ENCODE measurements around the gene EIF1B.
"Not testable (repeated sequence)": the region's sequence is repeated elsewhere in the genome, so short reads cannot be mapped to it uniquely, and the experiment has no call there.

EIF1B gene

DNA sequence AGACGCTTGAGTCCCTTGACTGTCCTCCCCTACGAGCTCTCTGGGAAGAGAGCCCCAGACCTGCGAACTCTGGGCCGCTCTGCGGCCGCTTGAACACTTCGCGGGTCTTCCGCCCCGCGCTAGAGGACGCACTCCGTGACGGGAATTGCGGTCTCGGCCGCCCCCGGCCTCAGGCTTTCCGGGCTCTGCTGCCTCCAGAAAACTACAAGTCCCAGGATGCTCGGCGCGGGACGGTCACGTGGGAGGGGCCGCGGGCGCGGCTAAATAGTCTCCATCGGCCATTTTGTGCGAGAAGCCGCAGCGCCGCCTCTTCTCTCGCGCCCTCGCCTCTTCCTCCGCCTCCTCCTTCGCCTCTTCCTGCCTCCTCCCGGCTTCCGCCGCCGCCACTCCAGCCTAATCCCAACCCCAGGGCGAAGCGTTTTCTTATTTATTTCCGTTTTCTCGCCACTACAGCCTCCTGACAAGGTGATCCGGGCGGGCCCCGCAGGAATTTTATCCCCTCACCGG is at the start of gene EIF1B:
Gene EIF1B, plus strand, starts transcription at position 290 of the 507 bp plus-strand sequence. CDS start 235 bp downstream, outside the sequence.
- DNase-seq (ENCODE audit: low spot score in 2 of 2) (peak; percentile 98 to 99), ATAC-seq (ENCODE audit: low read depth) (peak; percentile 92)
- Mint-ChIP-seq H3K9me3 (no peaks in the 10 kb centered on the region), H3K27ac (peak within 1 kb of the TSS; percentile 99), H3K27me3 (no peaks in the 10 kb centered on the region), H3K4me3 (peak within 1 kb of the TSS; percentile 100), H3K4me1 (peaks cover 4% of the 10 kb centered on the region), H3K36me3 (peaks cover 3% of the 10 kb centered on the region)

DNA sequence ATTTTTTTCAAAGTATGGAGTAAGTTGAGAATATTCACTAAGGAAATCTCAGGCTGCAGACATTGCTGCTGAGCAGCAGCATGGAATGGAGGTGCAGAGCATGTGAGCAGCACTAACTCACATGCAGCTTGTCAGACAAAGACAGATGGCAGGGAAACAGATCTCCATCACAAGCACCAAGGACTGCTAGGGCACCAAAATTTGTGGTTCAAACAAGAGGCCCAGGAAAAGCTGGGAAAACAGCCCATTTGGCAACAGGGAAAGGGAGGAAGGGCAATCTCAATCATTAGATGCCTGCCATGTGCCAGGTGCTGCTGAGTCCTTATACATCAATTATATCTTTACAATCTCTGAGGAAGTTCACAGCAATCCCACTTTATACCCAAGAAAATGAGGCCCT is 47.2 kb upstream of the EIF1B start:
- Mint-ChIP-seq H3K27ac (no peak overlapping the region), H3K4me3 (no peak overlapping the region), H3K36me3 (peaks cover 2% of the 10 kb centered on the region), H3K4me1 (no peaks in the 10 kb centered on the region), H3K27me3 (no peaks in the 10 kb centered on the region), H3K9me3 (no peaks in the 10 kb centered on the region)
- DNase-seq (ENCODE audit: low spot score in 2 of 2) (no peak), ATAC-seq (ENCODE audit: low read depth) (no peak)

DNA sequence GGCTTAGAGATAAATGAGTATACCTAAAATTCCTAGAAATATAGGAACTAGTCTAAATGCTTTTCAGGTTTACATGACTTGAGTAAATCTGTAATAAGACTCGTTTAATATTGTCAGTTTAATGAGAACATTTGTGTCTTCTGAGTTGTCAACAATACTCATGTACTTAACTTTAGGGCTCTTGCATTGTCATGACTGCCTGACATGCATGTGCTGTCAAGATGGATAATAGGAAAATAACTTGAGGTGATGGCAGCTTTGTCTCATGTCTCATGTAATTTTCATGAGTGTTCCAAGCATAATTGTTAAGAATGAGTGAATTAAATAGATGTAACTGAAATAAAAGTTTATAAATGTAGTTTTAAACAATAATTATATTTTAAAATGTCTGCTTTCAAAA is 45.1 kb upstream of the EIF1B start:
- DNase-seq (ENCODE audit: low spot score in 2 of 2) (no peak), ATAC-seq (ENCODE audit: low read depth) (no peak)
- H3K4me3 Mint-ChIP-seq = no peak overlapping the region
- H3K27me3 Mint-ChIP-seq = no peaks in the 10 kb centered on the region
- H3K36me3 Mint-ChIP-seq = peaks cover 1% of the 10 kb centered on the region
- H3K27ac Mint-ChIP-seq = no peak overlapping the region
- no peaks in the 10 kb centered on the region for H3K9me3 Mint-ChIP-seq
- no peaks in the 10 kb centered on the region for H3K4me1 Mint-ChIP-seq

DNA sequence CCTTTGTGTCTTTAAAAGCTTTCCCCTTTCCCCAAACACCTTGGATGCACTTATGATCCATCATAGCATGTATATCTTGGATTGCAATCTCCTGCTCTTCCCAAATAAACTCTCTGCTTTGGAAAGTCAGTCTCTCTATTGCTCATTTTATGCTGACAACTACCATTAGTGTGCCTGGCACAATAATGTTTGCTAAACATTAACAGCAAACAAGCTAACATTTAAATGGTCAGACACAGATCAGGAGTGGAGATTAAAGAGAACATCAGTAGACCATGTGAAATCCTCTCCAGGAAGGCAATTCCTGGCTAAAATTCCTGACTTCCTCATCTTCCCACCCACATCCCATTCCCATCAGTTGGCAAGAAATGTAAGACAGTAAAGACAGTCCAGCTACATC is 44.3 kb upstream of the EIF1B start:
- no peaks in the 10 kb centered on the region for H3K27me3 Mint-ChIP-seq
- ATAC-seq (ENCODE audit: low read depth) = no peak
- no peak for DNase-seq (ENCODE audit: low spot score in 2 of 2)
- no peak overlapping the region for H3K4me3 Mint-ChIP-seq
- H3K27ac Mint-ChIP-seq = no peak overlapping the region
- H3K4me1 Mint-ChIP-seq = no peaks in the 10 kb centered on the region
- peaks cover 4% of the 10 kb centered on the region for H3K36me3 Mint-ChIP-seq
- H3K9me3 Mint-ChIP-seq = peaks cover 2% of the 10 kb centered on the region

DNA sequence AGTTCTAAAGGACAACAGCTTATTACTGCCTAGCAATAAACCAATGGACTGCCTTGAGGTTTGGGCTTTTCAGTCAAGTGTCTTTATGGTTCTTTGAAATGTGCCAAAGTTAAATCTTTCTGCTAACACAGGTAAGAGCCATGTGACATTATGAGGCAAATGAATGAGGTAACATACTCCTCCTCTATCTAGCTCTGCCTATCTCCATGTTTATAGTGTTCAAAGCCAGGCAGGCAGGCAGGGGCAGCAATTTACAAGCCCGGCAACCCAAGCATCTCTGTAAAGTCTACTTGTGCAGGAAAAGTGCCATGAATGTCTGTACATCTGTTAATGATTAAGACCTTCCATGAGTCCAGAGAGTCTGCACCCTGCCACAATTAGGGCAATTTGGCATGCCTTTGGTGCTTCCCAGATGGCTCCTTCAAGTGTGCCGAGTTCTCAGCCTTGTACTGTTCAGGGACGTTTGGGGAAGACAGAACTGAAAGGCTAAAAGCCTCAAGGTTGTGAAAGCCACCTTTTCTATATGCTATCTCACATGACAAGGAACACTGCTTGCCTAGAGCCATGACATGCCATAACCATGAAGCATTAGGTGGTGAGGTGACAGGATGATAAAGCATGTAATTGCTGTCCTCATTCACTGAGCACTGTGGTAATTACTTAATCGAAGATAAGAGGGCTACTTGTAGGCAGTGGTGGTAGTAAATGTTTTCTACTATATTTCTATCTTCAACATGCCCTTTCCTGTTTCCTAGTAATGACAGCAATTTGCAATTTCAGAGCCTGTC is 41.4 kb upstream of the EIF1B start:
- Mint-ChIP-seq H3K4me1 (no peaks in the 10 kb centered on the region), H3K27ac (no peak overlapping the region)
- no peak for ATAC-seq (ENCODE audit: low read depth)

DNA sequence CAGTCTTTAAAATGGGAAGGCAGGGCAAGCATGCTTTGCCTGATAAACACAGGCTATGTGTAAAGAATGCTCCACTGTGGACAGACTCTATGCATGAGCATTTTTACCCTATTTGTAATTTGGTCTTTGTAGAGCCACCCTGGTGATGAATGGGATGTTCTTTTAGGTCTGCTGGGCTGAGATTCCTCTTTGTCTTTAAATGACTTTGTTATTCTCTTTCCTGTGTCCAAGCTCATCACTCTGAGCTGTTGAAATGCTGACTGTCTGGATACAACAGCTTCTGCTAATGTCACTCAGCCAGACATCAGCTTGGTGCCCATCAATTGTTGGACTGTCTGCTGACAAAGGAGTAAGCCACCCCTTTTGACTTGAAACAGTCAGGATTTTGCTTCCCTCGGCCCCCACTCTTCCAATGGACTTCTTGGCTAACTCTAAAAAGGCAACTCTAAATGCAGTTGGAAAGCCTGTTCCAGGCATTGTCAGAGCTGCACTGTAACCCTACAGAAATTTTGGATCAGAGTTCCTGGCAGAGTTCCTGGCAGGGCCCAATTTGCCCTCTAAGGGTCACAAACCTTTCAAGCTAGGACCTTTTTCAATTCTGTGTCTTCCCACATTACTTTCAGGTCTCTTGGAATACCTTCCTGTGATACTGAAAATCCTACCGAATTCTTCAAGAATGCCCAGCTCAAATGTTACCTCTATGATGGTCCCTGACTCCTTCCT is 40.5 kb upstream of the EIF1B start:
- DNase-seq (ENCODE audit: low spot score in 2 of 2) (no peak), ATAC-seq (ENCODE audit: low read depth) (no peak)
- H3K36me3 Mint-ChIP-seq = peaks cover 21% of the 10 kb centered on the region
- H3K4me1 Mint-ChIP-seq = no peaks in the 10 kb centered on the region
- peaks cover 1% of the 10 kb centered on the region for H3K27me3 Mint-ChIP-seq
- no peak overlapping the region for H3K4me3 Mint-ChIP-seq
- H3K9me3 Mint-ChIP-seq = peaks cover 4% of the 10 kb centered on the region
- H3K27ac Mint-ChIP-seq = no peak overlapping the region

More for the DNA sequence above, 41.4 kb upstream of the EIF1B start:
- H3K9me3 Mint-ChIP-seq = peaks cover 4% of the 10 kb centered on the region
- peaks cover 18% of the 10 kb centered on the region for H3K36me3 Mint-ChIP-seq
- peaks cover 1% of the 10 kb centered on the region for H3K27me3 Mint-ChIP-seq
- no peak for DNase-seq (ENCODE audit: low spot score in 2 of 2)
- H3K4me3 Mint-ChIP-seq = no peak overlapping the region

DNA sequence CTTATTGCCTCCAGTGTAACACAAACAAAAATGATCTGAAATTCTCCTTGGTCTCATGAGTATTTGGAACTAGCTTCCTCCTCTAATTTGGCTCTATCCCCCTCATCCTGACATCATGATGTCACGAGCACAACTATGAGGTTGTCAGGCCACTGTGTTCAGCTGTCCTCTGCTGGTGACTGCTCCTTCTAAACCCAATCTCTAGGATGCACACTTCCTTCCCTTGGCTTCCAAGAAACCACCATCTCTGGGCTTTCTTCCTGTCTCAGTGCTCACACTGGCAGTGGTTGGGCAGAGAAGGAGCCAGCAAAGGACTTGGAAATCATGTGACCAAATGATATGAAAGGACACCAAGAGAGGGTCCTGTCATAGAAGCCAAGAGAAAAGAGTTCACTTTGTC is 30.7 kb upstream of the EIF1B start:
- ATAC-seq (ENCODE audit: low read depth) (no peak), DNase-seq (ENCODE audit: low spot score in 2 of 2) (no peak)
- peaks cover 1% of the 10 kb centered on the region for H3K9me3 Mint-ChIP-seq
- H3K27ac Mint-ChIP-seq = no peak overlapping the region
- no peaks in the 10 kb centered on the region for H3K27me3 Mint-ChIP-seq
- peaks cover 2% of the 10 kb centered on the region for H3K4me1 Mint-ChIP-seq
- H3K4me3 Mint-ChIP-seq = no peak overlapping the region
- peaks cover 6% of the 10 kb centered on the region for H3K36me3 Mint-ChIP-seq

DNA sequence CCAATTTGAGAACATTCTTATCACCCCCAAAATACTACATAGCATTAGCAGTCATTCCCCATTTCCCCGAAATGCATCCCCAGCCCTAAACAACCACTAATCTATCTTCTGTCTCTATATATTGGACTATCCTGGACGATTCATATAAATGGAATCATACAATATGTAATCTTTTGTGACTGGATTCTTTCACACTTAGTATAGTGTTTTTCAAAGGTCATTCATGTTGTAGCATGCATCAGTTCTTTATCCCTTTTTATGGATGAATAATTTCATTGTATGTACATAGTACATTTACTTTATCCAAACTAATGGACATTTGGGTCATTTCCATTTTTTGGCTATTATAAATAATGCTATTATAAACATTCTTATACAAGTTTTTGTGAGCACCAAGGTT is 27.5 kb upstream of the EIF1B start:
- peaks cover 6% of the 10 kb centered on the region for H3K36me3 Mint-ChIP-seq
- DNase-seq (ENCODE audit: low spot score in 2 of 2) = no peak
- H3K27me3 Mint-ChIP-seq = no peaks in the 10 kb centered on the region

DNA sequence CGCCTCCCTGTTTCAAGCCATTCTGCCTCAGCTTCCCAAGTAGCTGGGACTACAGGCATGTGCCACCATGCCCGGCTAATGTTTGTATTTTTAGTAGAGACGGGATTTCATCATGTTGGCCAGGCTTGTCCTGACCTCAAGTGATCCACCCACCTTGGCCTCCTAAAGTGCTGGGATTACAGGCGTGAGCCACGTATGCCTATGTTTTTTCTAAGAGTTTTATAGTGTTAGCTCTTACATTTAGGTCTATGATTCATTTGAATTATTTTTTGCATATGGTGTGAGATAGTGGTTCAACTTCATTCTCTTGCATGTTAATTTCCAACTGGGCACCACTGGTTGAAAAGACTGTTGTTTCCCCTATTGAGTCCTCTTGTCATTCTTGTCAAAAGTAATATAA is 26.4 kb upstream of the EIF1B start:
- H3K27me3 Mint-ChIP-seq; H3K9me3 Mint-ChIP-seq; H3K36me3 Mint-ChIP-seq; H3K4me1 Mint-ChIP-seq; ATAC-seq (ENCODE audit: low read depth); H3K27ac Mint-ChIP-seq; DNase-seq (ENCODE audit: low spot score in 2 of 2); H3K4me3 Mint-ChIP-seq: not testable (repeated sequence)

More for the DNA sequence above, 27.5 kb upstream of the EIF1B start:
- Mint-ChIP-seq H3K27ac (no peak overlapping the region), H3K9me3 (peaks cover 3% of the 10 kb centered on the region), H3K4me3 (no peak overlapping the region), H3K4me1 (no peaks in the 10 kb centered on the region)
- no peak for ATAC-seq (ENCODE audit: low read depth)

DNA sequence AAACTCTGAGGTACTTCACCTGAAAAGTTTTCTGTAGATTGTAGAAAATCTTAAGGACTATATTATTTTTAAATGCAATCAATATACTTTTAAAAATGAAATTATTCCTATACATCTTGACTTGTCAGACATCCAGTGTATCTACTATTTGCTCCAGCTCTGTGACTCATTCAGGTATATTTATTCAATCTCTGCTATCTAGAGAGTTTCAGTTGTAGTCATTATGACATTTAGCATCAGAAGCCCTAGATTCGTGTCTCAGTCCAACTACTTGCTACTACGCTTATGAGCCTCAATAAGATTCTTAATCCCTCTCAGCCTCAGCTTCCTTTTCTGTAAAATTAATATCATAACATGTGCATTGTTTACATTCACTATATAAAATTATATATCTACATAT is 22.3 kb upstream of the EIF1B start:
- ATAC-seq (ENCODE audit: low read depth) = no peak
- Mint-ChIP-seq H3K4me3 (no peak overlapping the region), H3K27me3 (no peaks in the 10 kb centered on the region), H3K27ac (no peak overlapping the region), H3K4me1 (no peaks in the 10 kb centered on the region), H3K9me3 (peaks cover 6% of the 10 kb centered on the region), H3K36me3 (peaks cover 27% of the 10 kb centered on the region)
- no peak for DNase-seq (ENCODE audit: low spot score in 2 of 2)

DNA sequence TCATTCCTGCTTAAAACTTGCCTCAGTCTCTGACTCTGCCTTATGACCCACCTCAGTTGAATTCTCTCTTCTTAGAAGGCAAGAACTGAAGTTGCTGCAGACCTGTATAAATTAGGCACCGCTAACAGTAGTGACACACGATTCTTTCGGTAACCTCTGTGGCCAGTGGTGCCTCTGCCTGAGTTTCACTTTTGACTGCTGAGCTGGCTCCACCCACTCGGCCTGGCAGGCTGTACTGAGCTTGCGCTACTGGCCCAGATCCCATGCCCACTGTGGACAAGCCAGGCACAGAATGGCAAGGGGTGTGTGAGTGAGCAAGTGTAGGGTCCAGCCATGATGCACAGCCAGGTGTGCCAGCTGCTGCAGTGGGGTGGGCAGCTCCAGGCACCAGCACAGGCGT is 19.1 kb upstream of the EIF1B start:
- Mint-ChIP-seq H3K4me3 (no peak overlapping the region), H3K9me3 (peaks cover 5% of the 10 kb centered on the region), H3K36me3 (peaks cover 40% of the 10 kb centered on the region), H3K4me1 (no peaks in the 10 kb centered on the region), H3K27me3 (no peaks in the 10 kb centered on the region), H3K27ac (no peak overlapping the region)
- no peak for DNase-seq (ENCODE audit: low spot score in 2 of 2)
- no peak for ATAC-seq (ENCODE audit: low read depth)

DNA sequence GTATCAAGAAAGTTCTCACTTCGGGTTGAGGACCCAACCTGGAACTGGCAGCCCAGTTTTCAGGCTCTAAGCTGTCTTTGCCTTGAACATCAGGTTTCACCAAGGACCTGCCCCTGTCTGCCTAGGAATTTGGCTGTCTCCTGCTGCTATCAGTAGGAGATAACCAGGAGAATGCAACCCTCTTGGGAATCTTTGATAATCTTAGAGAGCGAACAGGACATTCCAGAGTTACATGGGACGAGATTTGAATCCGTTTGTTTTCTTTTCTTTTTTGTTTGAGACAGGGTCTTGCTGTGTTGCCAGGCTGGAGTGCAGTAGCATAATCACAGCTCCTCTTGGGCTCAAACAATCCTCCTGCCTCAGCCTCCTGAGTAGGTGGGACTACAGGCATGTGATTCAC is 18.0 kb upstream of the EIF1B start:
- Mint-ChIP-seq H3K27me3 (no peaks in the 10 kb centered on the region), H3K4me3 (no peak overlapping the region), H3K9me3 (peaks cover 4% of the 10 kb centered on the region), H3K27ac (no peak overlapping the region), H3K36me3 (peaks cover 42% of the 10 kb centered on the region), H3K4me1 (no peaks in the 10 kb centered on the region)
- DNase-seq (ENCODE audit: low spot score in 2 of 2) (no peak), ATAC-seq (ENCODE audit: low read depth) (no peak)

DNA sequence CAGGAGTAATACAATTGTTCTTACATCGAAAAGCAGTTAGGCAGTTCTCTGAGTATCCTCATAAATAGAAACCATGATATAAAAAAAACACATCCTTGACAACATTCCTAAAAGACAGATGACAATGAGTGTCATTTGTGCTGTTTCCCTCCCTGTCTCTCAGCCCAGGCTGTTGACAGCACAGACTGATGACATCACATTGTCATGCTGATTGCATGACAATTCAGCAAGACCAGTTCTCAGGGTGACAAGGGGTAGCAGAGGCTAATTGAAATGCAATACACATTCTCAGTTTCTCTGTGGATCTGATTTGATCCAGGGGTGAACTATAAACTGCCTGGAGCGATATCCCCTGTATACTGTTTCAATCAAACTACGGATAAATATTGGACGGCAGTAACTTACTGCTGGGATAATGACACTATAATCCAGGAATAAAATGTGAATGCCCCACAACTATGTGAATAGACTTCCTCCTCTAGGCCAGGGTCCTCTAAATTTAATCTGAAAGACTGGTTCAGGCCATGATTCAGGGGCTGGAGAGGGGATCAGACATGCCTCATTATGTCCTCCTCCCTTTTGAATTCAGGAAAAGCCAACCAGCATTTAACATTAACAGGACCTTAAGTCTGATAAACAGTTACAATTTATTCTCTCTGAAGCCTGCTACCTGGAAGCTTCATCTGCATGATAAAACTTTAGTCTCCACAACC is 16.7 kb upstream of the EIF1B start:
- H3K36me3 Mint-ChIP-seq = peaks cover 48% of the 10 kb centered on the region
- no peak overlapping the region for H3K4me3 Mint-ChIP-seq
- H3K9me3 Mint-ChIP-seq = peaks cover 4% of the 10 kb centered on the region
- no peaks in the 10 kb centered on the region for H3K4me1 Mint-ChIP-seq
- DNase-seq (ENCODE audit: low spot score in 2 of 2) (no peak), ATAC-seq (ENCODE audit: low read depth) (no peak)
- no peak overlapping the region for H3K27ac Mint-ChIP-seq
- H3K27me3 Mint-ChIP-seq = no peaks in the 10 kb centered on the region

DNA sequence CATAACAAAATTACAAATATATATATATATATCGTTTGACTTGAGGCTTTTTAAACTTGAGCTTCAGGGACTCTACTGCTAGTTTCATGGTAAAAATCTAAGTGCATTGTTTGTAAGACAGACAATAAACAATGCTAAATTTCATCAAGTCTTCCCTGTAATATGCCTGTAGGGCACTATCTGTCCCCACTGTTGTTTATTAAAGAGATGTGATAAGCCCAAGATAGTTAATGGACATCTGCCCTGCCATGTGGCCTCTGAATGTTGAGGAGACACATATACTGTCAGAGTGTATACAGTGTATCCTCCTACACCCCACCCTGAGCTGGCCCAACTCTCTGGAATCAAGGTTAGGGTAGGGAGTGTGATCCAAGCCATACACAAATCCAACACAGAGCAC is 15.1 kb upstream of the EIF1B start:
- DNase-seq (ENCODE audit: low spot score in 2 of 2) (no peak), ATAC-seq (ENCODE audit: low read depth) (no peak)
- Mint-ChIP-seq H3K27me3 (no peaks in the 10 kb centered on the region), H3K27ac (no peak overlapping the region), H3K4me1 (no peaks in the 10 kb centered on the region), H3K9me3 (peaks cover 4% of the 10 kb centered on the region), H3K4me3 (no peak overlapping the region), H3K36me3 (peaks cover 52% of the 10 kb centered on the region)
